Upper lobe of left lung (tissue), 4 donors: ENCODE results near the gene TMC6.

Experiments
- EP300 ChIP-seq, 4 donors: sonication (generic); formaldehyde crosslinking; IDR thresholded peaks; one replicate each; pipeline ENCODE4 v1.5.1; 2017; ENCODE audit warnings: antibody characterized with exemption in 4 of 4, control low read depth in 2 of 4
- POLR2A ChIP-seq, 4 donors: fragments of 450-650 bp; IDR thresholded peaks; one replicate each; pipeline ENCODE4 v1.5.1; 2016 to 2017; ENCODE audit warnings: antibody characterized with exemption in 4 of 4, mild to moderate bottlenecking in 2 of 4
- TF ChIP-seq, protein P1 (sequence below), 6 experiments: fragments of 450-650 bp in 4 of 6; fragments of 200-600 bp in 2 of 6; sonication (generic) in 2 of 6; IDR thresholded peaks; one replicate each; pipeline ENCODE4 v1.5.1; 2016 to 2019; ENCODE audit warnings: antibody characterized with exemption in 6 of 6

DNA sequence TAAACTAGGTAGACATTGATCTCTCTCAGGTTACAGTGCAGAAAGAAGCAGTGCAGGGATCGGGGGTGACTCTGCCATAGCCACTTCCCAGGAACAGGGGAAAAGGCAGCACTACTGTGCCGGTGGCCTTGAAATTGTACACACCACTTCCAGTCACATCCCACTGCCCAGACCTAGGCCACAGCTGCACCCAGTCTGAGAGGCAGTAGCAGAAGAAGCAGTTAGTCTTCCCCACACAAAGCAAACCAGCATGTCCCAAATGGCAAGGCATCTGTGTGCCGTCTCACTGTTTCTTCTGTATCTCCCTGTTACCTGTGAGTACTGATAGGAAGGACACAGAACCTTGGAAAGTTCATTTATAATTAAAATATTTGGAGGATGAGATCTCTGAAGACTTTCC lies 47.0 kb downstream of the TMC6 start:
- TF ChIP-seq, protein P1, sequence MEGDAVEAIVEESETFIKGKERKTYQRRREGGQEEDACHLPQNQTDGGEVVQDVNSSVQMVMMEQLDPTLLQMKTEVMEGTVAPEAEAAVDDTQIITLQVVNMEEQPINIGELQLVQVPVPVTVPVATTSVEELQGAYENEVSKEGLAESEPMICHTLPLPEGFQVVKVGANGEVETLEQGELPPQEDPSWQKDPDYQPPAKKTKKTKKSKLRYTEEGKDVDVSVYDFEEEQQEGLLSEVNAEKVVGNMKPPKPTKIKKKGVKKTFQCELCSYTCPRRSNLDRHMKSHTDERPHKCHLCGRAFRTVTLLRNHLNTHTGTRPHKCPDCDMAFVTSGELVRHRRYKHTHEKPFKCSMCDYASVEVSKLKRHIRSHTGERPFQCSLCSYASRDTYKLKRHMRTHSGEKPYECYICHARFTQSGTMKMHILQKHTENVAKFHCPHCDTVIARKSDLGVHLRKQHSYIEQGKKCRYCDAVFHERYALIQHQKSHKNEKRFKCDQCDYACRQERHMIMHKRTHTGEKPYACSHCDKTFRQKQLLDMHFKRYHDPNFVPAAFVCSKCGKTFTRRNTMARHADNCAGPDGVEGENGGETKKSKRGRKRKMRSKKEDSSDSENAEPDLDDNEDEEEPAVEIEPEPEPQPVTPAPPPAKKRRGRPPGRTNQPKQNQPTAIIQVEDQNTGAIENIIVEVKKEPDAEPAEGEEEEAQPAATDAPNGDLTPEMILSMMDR (IDR thresholded peaks at IDR 0.05), result no peak
- no peak for TF ChIP-seq EP300 (IDR thresholded peaks at IDR 0.05)
- TF ChIP-seq POLR2A (IDR thresholded peaks at IDR 0.05), result no peak
